Vagina (tissue), 2 donors: ENCODE results near the gene ARHGEF28.

Experiments used
- CTCF ChIP-seq, 3 experiments: fragments of 450-650 bp in 2 of 3; fragments of 200-600 bp in 1 of 3; sonication (generic) in 1 of 3; IDR thresholded peaks; one replicate each; pipeline ENCODE4 v1.5.1; 2017 to 2019; ENCODE audit warnings: antibody characterized with exemption in 3 of 3, mild to moderate bottlenecking in 2 of 3, moderate library complexity in 2 of 3
- POLR2A ChIP-seq, 2 donors: fragments of 450-650 bp; IDR thresholded peaks; one replicate each; pipeline ENCODE4 v1.6.1; 2017; ENCODE audit warnings: antibody characterized with exemption in 2 of 2, mild to moderate bottlenecking in 2 of 2, moderate library complexity in 2 of 2

- TF ChIP-seq CTCF (IDR thresholded peaks at IDR 0.05) = no peak
- no peak for TF ChIP-seq POLR2A (IDR thresholded peaks at IDR 0.05)
These were observed 21.7 kb downstream of the ARHGEF28 start for GRCh38 chr5:73647721-73648120.
